ENCODE results near the gene ALPK3.

DNA sequence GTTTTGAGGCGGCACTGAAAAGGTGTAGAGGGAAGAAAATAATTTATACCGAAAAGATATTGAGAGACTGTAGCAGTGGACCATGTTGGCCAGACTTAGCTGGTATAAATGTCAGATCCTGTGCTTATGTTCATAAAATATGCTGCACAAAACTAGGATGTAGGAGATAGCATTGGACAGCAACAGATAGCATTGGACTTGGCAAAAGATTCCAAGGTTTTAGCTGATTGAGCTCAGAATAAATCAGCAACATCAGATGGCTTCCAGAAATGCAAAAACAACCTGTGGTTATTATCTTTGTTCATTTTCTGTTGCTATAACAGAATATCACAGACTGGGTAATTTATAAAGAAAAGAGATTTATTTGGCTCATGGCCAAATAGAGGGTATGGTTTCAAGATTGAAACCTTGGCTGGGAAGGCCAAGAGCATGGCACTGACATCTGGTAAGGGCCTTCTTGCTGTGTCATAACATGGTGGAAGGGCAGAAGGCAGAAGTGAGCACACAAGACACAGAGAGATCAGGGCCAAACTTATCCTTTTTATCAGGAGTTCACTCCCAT lies 102.0 kb downstream of the ALPK3 start:
- TF ChIP-seq, protein P1, sequence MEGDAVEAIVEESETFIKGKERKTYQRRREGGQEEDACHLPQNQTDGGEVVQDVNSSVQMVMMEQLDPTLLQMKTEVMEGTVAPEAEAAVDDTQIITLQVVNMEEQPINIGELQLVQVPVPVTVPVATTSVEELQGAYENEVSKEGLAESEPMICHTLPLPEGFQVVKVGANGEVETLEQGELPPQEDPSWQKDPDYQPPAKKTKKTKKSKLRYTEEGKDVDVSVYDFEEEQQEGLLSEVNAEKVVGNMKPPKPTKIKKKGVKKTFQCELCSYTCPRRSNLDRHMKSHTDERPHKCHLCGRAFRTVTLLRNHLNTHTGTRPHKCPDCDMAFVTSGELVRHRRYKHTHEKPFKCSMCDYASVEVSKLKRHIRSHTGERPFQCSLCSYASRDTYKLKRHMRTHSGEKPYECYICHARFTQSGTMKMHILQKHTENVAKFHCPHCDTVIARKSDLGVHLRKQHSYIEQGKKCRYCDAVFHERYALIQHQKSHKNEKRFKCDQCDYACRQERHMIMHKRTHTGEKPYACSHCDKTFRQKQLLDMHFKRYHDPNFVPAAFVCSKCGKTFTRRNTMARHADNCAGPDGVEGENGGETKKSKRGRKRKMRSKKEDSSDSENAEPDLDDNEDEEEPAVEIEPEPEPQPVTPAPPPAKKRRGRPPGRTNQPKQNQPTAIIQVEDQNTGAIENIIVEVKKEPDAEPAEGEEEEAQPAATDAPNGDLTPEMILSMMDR (IDR thresholded peaks at IDR 0.05), result no peak
- TF ChIP-seq ZFX (IDR thresholded peaks at IDR 0.05; ENCODE audit: borderline replicate concordance), result no peak

Data from 22Rv1 (cell line).